WTC11 (cell line): ENCODE measurements around the gene RAPGEF3.

ENCODE experiments used
- ATF3 ChIP-seq: sonication (generic); formaldehyde crosslinking; conservative IDR thresholded peaks from 2 replicates; pipeline ENCODE4 v1.8.1; 2022; ENCODE audit warnings: mild to moderate bottlenecking, missing genetic modification reagents
- CBFB ChIP-seq: sonication (generic); formaldehyde crosslinking; IDR thresholded peaks from 2 replicates; pipeline ENCODE4 v1.8.1; 2022; ENCODE audit warnings: mild to moderate bottlenecking, low read depth, missing genetic modification reagents
- CTCF ChIP-seq: fragments of 200-600 bp; IDR thresholded peaks from 2 replicates; pipeline ENCODE4 v1.8.0; 2022; ENCODE audit warnings: antibody characterized with exemption
- E2F4 ChIP-seq: sonication (generic); formaldehyde crosslinking; IDR thresholded peaks from 2 replicates; pipeline ENCODE4 v1.8.1; 2022; ENCODE audit warnings: low read depth, mild to moderate bottlenecking, moderate library complexity, missing genetic modification reagents, borderline replicate concordance
- GABPB1 ChIP-seq: sonication (generic); formaldehyde crosslinking; IDR thresholded peaks from 2 replicates; pipeline ENCODE4 v1.8.1; 2023; ENCODE audit warnings: mild to moderate bottlenecking, missing genetic modification reagents
- JUN ChIP-seq: sonication (generic); formaldehyde crosslinking; IDR thresholded peaks from 2 replicates; pipeline ENCODE4 v1.8.0; 2023; ENCODE audit warnings: mild to moderate bottlenecking, missing genetic modification reagents
- MAX ChIP-seq: sonication (generic); formaldehyde crosslinking; IDR thresholded peaks from 2 replicates; pipeline ENCODE4 v1.8.0; 2022; ENCODE audit warnings: mild to moderate bottlenecking, missing genetic modification reagents
- PREB ChIP-seq: sonication (generic); formaldehyde crosslinking; IDR thresholded peaks from 2 replicates; pipeline ENCODE4 v1.8.1; 2022; ENCODE audit warnings: mild to moderate bottlenecking, missing genetic modification reagents, moderate library complexity, borderline replicate concordance
- USF1 ChIP-seq: sonication (generic); formaldehyde crosslinking; IDR thresholded peaks from 2 replicates; pipeline ENCODE4 v1.8.0; 2022; ENCODE audit warnings: mild to moderate bottlenecking, missing genetic modification reagents
- ZNF396 ChIP-seq: fragments of 250-450 bp; sonication (Bioruptor Pico); IDR thresholded peaks from 2 replicates; pipeline ENCODE4 v1.8.0; 2021; ENCODE audit warnings: mild to moderate bottlenecking, moderate library complexity, borderline replicate concordance
- ZNF416 ChIP-seq: fragments of 250-450 bp; sonication (Bioruptor Pico); IDR thresholded peaks from 2 replicates; pipeline ENCODE4 v1.9.0; 2021; ENCODE audit warnings: mild to moderate bottlenecking, inconsistent platforms

GRCh38 chr12:47782372-47782770 is 23.7 kb upstream of the RAPGEF3 start:
- TF ChIP-seq CTCF (no peak), JUN (CRISPR knock-in tag) (no peak), USF1 (no peak), PREB (CRISPR knock-in tag) (no peak), CBFB (no peak), MAX (no peak), ZNF396 (no peak), E2F4 (CRISPR knock-in tag) (no peak), GABPB1 (CRISPR knock-in tag) (no peak), ATF3 (CRISPR knock-in tag) (no peak), ZNF416 (CRISPR knock-in tag) (no peak)
